ENCODE data around the gene TNPO2.

TNPO2 gene

DNA sequence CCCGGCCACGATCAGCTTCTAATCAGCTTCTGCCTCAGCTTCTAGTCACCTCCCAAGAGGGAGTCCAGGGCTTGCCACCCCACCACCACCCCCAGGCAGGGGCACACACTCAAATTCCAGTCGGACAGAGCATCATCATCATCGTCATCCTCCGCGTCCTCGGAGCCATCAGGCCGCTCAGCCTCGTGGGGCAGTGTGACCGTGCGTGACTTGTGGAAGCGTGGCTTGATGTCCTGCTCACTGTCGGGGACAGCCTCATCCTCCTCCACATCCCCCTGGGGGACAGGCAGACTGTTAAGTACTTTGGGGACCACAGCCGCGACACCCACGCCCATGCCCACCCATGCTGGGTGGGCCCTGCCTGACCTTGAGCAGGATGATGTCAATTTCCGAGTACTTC, 12.5 kb downstream of the TNPO2 start:
- no peaks in the 10 kb centered on the region for H3K4me1 ChIP-seq (ENCODE audit: insufficient read depth, low read length)
- H3K79me2 ChIP-seq (ENCODE audit: insufficient read depth, low read length): peaks cover 22% of the 10 kb centered on the region
- no peak overlapping the region for H3K4me2 ChIP-seq (ENCODE audit: insufficient read depth, low read length)
- no peak for DNase-seq
- peaks cover 38% of the 10 kb centered on the region for H4K20me1 ChIP-seq (ENCODE audit: insufficient read depth, low read length)
- TF ChIP-seq, protein P1, sequence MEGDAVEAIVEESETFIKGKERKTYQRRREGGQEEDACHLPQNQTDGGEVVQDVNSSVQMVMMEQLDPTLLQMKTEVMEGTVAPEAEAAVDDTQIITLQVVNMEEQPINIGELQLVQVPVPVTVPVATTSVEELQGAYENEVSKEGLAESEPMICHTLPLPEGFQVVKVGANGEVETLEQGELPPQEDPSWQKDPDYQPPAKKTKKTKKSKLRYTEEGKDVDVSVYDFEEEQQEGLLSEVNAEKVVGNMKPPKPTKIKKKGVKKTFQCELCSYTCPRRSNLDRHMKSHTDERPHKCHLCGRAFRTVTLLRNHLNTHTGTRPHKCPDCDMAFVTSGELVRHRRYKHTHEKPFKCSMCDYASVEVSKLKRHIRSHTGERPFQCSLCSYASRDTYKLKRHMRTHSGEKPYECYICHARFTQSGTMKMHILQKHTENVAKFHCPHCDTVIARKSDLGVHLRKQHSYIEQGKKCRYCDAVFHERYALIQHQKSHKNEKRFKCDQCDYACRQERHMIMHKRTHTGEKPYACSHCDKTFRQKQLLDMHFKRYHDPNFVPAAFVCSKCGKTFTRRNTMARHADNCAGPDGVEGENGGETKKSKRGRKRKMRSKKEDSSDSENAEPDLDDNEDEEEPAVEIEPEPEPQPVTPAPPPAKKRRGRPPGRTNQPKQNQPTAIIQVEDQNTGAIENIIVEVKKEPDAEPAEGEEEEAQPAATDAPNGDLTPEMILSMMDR (IDR thresholded peaks at IDR 0.05; ENCODE audit: borderline replicate concordance, extremely low read depth, low read length, poor library complexity, severe bottlenecking): no peak
- TF ChIP-seq EZH2 (IDR thresholded peaks at IDR 0.05; ENCODE audit: borderline replicate concordance, low read depth, low read length, severe bottlenecking): no peak
- H3K27me3 ChIP-seq (ENCODE audit: insufficient read depth, low read length, poor library complexity): no peaks in the 10 kb centered on the region
- H3K27ac ChIP-seq (ENCODE audit: low read length): no peak overlapping the region
- no peak overlapping the region for H3K9ac ChIP-seq (ENCODE audit: low read depth, low read length)
- H2AFZ ChIP-seq (ENCODE audit: low read depth, low read length): no peak overlapping the region
- no peak overlapping the region for H3K4me3 ChIP-seq (ENCODE audit: low read depth in 1 of 2, low read length in 2 of 2)
- H3K9me3 ChIP-seq (ENCODE audit: insufficient read depth, low read length, severe bottlenecking): no peaks in the 10 kb centered on the region
- ATAC-seq (ENCODE audit: insufficient read depth, low read depth): no peak
- H3K36me3 ChIP-seq (ENCODE audit: insufficient read depth, low read length): peaks cover 88% of the 10 kb centered on the region

DNA sequence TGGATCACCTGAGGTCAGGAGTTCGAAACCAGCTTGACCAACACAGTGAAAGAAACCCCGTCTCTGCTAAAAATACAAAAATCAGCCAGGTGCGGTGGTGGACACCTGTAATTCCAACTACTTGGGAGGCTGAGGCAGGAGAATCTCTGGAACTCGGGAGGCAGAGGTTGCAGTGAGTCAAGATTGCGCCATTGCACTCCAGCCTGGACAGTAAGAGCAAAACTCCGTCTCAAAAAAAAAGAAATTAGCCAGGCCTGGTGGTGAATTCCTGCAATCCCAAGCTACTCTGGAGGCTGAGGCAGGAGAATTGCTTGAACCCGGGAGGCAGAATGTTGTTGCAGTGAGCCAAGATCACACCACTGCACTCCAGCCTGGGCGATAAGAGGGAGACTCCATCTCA, 15.1 kb downstream of the TNPO2 start:
- Histone ChIP-seq H3K36me3 (ENCODE audit: insufficient read depth, low read length) (peaks cover 89% of the 10 kb centered on the region), H3K9me3 (ENCODE audit: insufficient read depth, low read length, severe bottlenecking) (no peaks in the 10 kb centered on the region), H3K4me1 (ENCODE audit: insufficient read depth, low read length) (no peaks in the 10 kb centered on the region), H3K9ac (ENCODE audit: low read depth, low read length) (no peak overlapping the region), H2AFZ (ENCODE audit: low read depth, low read length) (no peak overlapping the region), H3K4me2 (ENCODE audit: insufficient read depth, low read length) (no peak overlapping the region), H3K79me2 (ENCODE audit: insufficient read depth, low read length) (peaks cover 6% of the 10 kb centered on the region; the same call in 1 of the 2 replicates), H3K27ac (ENCODE audit: low read length) (no peak overlapping the region), H4K20me1 (ENCODE audit: insufficient read depth, low read length) (peaks cover 24% of the 10 kb centered on the region), H3K4me3 (ENCODE audit: low read depth in 1 of 2, low read length in 2 of 2) (no peak overlapping the region), H3K27me3 (ENCODE audit: insufficient read depth, low read length, poor library complexity) (no peaks in the 10 kb centered on the region)
- TF ChIP-seq, protein P1 (IDR thresholded peaks at IDR 0.05; ENCODE audit: borderline replicate concordance, extremely low read depth, low read length, poor library complexity, severe bottlenecking): no peak
- no peak for TF ChIP-seq EZH2 (IDR thresholded peaks at IDR 0.05; ENCODE audit: borderline replicate concordance, low read depth, low read length, severe bottlenecking)
- ATAC-seq (ENCODE audit: insufficient read depth, low read depth): no peak
- DNase-seq: no peak

DNA sequence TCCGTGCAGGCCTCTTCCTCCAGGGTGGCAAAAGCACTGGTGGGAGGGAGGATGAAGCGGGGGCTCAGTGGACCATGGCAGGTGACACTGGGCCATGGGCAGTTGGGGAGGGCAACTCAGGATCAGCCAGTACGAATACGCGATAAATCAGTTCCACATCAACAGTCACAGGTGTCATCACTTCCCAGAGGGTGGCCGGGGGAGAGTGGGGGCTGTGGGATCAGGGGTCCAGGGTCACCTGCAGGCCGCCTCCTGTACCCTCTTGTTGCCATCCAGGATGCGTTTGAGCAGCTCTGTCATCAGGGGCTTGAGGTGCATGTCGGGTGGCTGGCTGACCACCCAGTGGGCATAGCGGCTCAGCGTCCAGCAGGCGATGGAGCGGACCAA, 17.4 kb downstream of the TNPO2 start:
- Histone ChIP-seq H4K20me1 (ENCODE audit: insufficient read depth, low read length) (peaks cover 25% of the 10 kb centered on the region), H3K9me3 (ENCODE audit: insufficient read depth, low read length, severe bottlenecking) (no peaks in the 10 kb centered on the region), H3K27ac (ENCODE audit: low read length) (no peak overlapping the region), H3K79me2 (ENCODE audit: insufficient read depth, low read length) (no peaks in the 10 kb centered on the region), H3K4me1 (ENCODE audit: insufficient read depth, low read length) (no peaks in the 10 kb centered on the region), H3K36me3 (ENCODE audit: insufficient read depth, low read length) (peaks cover 93% of the 10 kb centered on the region), H3K4me3 (ENCODE audit: low read depth in 1 of 2, low read length in 2 of 2) (no peak overlapping the region), H3K4me2 (ENCODE audit: insufficient read depth, low read length) (no peak overlapping the region), H2AFZ (ENCODE audit: low read depth, low read length) (no peak overlapping the region), H3K9ac (ENCODE audit: low read depth, low read length) (no peak overlapping the region), H3K27me3 (ENCODE audit: insufficient read depth, low read length, poor library complexity) (no peaks in the 10 kb centered on the region)
- no peak for TF ChIP-seq EZH2 (IDR thresholded peaks at IDR 0.05; ENCODE audit: borderline replicate concordance, low read depth, low read length, severe bottlenecking)
- TF ChIP-seq, protein P1 (IDR thresholded peaks at IDR 0.05; ENCODE audit: borderline replicate concordance, extremely low read depth, low read length, poor library complexity, severe bottlenecking): no peak
- ATAC-seq (ENCODE audit: insufficient read depth, low read depth) (no peak), DNase-seq (no peak)

Measured in DND-41 (cell line).